OCI-LY7 (cell line): Measurements from ENCODE around the gene PATJ. TPM values are rescaled to one million over a fixed set of nuclear protein-coding genes. Genes with fewer than 3 reads are reported as not detected.

Experiments
- BruUV-seq: library from RNA; stranded (reverse); fragments of 400-500 nt; replicated peaks from 2 replicates; lab custom pipeline; 2021; lab: Mats Ljungman, UMichigan
- CTCF ChIA-PET: fragments of 300-600 bp; sonication (Branson Sonifier 250); formaldehyde crosslinking; loops from one replicate; lab custom pipeline; 2022; ENCODE audit warnings: antibody characterized with exemption; ENCODE audit not compliant: unreplicated experiment; lab: Charles Lee
- POLR2A ChIA-PET: fragments of 300-600 bp; sonication (Branson Sonifier 250); formaldehyde crosslinking; loops from one replicate; lab custom pipeline; 2022; ENCODE audit warnings: antibody characterized with exemption; lab: Charles Lee
- DNase-seq: peaks from one replicate; pipeline ENCODE4 v3.0.0-alpha.2; 2015; ENCODE audit warnings: low spot score
- H2AFZ ChIP-seq: fragments of 200-600 bp; sonication (generic), shearing (Covaris generic); 2 replicates; pipeline ENCODE4 v1.6.1; 2014; ENCODE audit warnings: mild to moderate bottlenecking, antibody characterized with exemption, low read length, moderate library complexity
- H3K27ac ChIP-seq: fragments of 200-600 bp; sonication (generic); 2 replicates; pipeline ENCODE4 v1.5.1; 2014; ENCODE audit warnings: mixed run types, low read depth, mild to moderate bottlenecking, moderate library complexity, low read length, inconsistent platforms; ENCODE audit not compliant: poor library complexity, severe bottlenecking
- H3K36me3 ChIP-seq: fragments of 200-600 bp; sonication (generic); 2 replicates; pipeline ENCODE4 v1.6.1; 2014; ENCODE audit warnings: mild to moderate bottlenecking, antibody characterized with exemption, low read length, moderate library complexity, mixed read lengths; ENCODE audit not compliant: insufficient read depth
- H3K4me1 ChIP-seq: fragments of 200-600 bp; sonication (generic); 2 replicates; pipeline ENCODE4 v1.5.1; 2014; ENCODE audit warnings: mild to moderate bottlenecking, low read length; ENCODE audit not compliant: insufficient read depth, poor library complexity, severe bottlenecking
- H3K4me2 ChIP-seq: fragments of 200-600 bp; sonication (generic); 2 replicates; pipeline ENCODE4 v1.6.1; 2014; ENCODE audit warnings: mild to moderate bottlenecking, low read length
- H3K4me3 ChIP-seq: fragments of 200-600 bp; sonication (generic); 2 replicates; pipeline ENCODE4 v1.5.1; 2014; ENCODE audit warnings: mild to moderate bottlenecking, low read depth, low read length; ENCODE audit not compliant: poor library complexity, severe bottlenecking
- H3K79me2 ChIP-seq: fragments of 200-600 bp; sonication (generic); 2 replicates; pipeline ENCODE4 v1.6.1; 2016; ENCODE audit warnings: low read depth, mild to moderate bottlenecking, low read length, moderate library complexity, mixed read lengths; ENCODE audit not compliant: insufficient read depth
- H3K9me2 ChIP-seq: fragments of 200-600 bp; sonication (generic); 2 replicates; pipeline ENCODE4 v1.6.1; 2016; ENCODE audit warnings: mild to moderate bottlenecking, low read length, mixed read lengths; ENCODE audit not compliant: insufficient read depth
- H3K9me3 ChIP-seq: fragments of 200-600 bp; sonication (generic); 2 replicates; pipeline ENCODE4 v1.6.1; 2014; ENCODE audit warnings: mild to moderate bottlenecking, mixed run types, low read length, mixed read lengths
- H4K20me1 ChIP-seq: fragments of 200-600 bp; sonication (generic); 2 replicates; pipeline ENCODE4 v1.6.1; 2014; ENCODE audit warnings: mild to moderate bottlenecking, antibody characterized with exemption, low read length, moderate library complexity, mixed read lengths; ENCODE audit not compliant: insufficient read depth
- EZH2phosphoT487 ChIP-seq: fragments of 200-600 bp; sonication (generic); IDR thresholded peaks from 2 replicates; pipeline ENCODE4 v1.6.1; 2018; ENCODE audit warnings: low read depth, borderline replicate concordance, mild to moderate bottlenecking, mixed run types, antibody characterized with exemption, low read length, moderate library complexity, mixed read lengths
- intact Hi-C: fragments of 100-400 bp; cut with micrococcal nuclease; formaldehyde crosslinking; loops from one replicate; pipeline ENCODE4 v1.10.0; 2022; ENCODE audit not compliant: unreplicated experiment
- total RNA-seq, 2 experiments: library from RNA; depleted of rRNA in 1 of 2; stranded (reverse); fragments of >200 nt in 1 of 2; shearing (Covaris generic) in 1 of 2; gene quantifications; 2 replicates each; pipeline ENCODE4 v1.2.3, GENCODE V29; 2014 to 2022
- TF ChIP-seq, protein P1 (sequence below): fragments of 200-600 bp; sonication (generic); conservative IDR thresholded peaks from 2 replicates; pipeline ENCODE4 v1.5.1; 2014; ENCODE audit warnings: mild to moderate bottlenecking, antibody characterized with exemption, low read length, moderate library complexity, mixed read lengths

PATJ gene
- total RNA-seq, 2 experiments from 2014 or later = 0.95 to 4.0 TPM

DNA sequence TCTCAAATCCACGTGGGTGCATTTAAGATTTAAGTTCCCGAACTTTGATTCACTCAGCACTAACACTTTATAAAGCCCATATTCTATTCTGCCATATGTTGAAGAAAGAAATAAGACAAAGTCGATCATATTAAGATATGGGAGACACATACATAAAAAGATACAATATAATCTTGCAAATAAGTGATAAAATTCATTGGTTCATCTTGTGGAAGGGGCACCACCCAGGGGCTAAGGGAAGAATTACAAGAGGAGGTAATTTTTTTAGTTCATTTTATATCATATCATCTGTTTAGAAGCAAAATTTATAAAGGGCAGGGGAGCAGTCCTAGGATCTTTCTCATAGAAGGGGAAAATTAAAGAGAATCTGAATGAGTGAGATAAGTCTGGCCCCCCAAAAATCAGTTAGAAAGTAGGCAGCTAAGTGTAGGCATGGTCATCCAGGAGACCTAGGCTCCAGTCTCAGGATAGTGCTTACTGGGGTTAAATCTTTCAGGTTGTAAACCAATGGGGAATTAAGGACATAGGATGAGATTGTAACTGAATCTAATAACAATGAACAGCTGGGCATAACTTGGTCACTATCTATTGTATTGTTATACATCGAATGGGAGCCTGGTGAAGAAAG is 328.2 kb downstream of the PATJ start:
- DNase-seq = no peak
- no TSS peak for BruUV-seq
- no peaks in the 10 kb centered on the region for H3K79me2 ChIP-seq
- ChIA-PET POLR2A (no interaction called here), CTCF (no interaction called here)
- no peaks in the 10 kb centered on the region for H3K36me3 ChIP-seq
- H3K4me3 ChIP-seq = no peak overlapping the region
- no peak overlapping the region for H2AFZ ChIP-seq
- H4K20me1 ChIP-seq = no peaks in the 10 kb centered on the region
- TF ChIP-seq EZH2phosphoT487 = no peak
- TF ChIP-seq, protein P1, sequence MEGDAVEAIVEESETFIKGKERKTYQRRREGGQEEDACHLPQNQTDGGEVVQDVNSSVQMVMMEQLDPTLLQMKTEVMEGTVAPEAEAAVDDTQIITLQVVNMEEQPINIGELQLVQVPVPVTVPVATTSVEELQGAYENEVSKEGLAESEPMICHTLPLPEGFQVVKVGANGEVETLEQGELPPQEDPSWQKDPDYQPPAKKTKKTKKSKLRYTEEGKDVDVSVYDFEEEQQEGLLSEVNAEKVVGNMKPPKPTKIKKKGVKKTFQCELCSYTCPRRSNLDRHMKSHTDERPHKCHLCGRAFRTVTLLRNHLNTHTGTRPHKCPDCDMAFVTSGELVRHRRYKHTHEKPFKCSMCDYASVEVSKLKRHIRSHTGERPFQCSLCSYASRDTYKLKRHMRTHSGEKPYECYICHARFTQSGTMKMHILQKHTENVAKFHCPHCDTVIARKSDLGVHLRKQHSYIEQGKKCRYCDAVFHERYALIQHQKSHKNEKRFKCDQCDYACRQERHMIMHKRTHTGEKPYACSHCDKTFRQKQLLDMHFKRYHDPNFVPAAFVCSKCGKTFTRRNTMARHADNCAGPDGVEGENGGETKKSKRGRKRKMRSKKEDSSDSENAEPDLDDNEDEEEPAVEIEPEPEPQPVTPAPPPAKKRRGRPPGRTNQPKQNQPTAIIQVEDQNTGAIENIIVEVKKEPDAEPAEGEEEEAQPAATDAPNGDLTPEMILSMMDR = peak; percentile 80
- no peak overlapping the region for H3K27ac ChIP-seq
- intact Hi-C loops = no loop called here
- no peaks in the 10 kb centered on the region for H3K4me1 ChIP-seq
- H3K9me2 ChIP-seq = no peaks in the 10 kb centered on the region
- H3K4me2 ChIP-seq = no peak overlapping the region
- no peaks in the 10 kb centered on the region for H3K9me3 ChIP-seq

DNA sequence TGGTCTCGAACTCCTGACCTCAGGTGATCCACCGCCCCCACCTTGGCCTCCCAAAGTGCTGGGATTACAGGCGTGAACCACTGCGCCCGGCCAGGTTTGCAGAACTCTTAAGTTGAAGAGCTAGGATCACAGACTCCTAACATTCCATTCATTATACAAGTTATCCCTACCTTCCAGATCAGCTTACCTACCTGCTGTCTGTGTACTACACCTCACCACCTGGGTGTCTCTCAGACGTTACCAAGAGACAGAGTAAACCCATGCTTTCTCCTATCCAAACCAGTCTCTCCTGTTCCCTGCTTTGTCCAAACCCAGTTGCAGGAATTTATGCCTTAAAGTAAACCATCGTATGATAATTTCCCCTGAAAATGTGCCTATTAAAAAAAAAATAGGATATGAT is 329.4 kb downstream of the PATJ start:
- intact Hi-C loops = no loop called here
- ChIA-PET POLR2A (no interaction called here), CTCF (no interaction called here)

DNA sequence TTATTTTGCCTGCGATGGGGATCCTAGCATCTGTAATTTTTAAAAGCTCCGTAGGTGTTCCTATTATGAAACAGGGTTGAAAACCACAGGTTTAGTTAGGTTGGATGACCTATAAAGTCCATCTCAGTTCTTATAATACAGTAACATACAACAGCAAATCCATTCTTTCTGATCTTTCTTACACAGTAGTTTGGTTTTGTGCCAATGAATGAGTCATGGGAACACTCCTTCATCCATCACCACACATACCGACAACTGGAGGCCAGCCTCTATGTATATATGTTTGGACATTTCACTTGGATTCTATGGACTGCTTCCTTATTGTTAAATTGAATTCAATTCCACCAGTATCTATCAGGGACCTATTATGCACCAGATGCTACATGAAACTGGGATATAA is 334.0 kb downstream of the PATJ start:
- ChIA-PET CTCF (no interaction called here), POLR2A (interaction anchor here (0.5 kb wide), 1 partner anchor 322 kb away, joined by 4 read pairs; no protein-coding TSS in a partner anchor)
- H3K9me2 ChIP-seq = no peaks in the 10 kb centered on the region
- H4K20me1 ChIP-seq = no peaks in the 10 kb centered on the region
- intact Hi-C loops = no loop called here
- H3K4me1 ChIP-seq = no peaks in the 10 kb centered on the region
- no peak overlapping the region for H2AFZ ChIP-seq
- H3K9me3 ChIP-seq = no peaks in the 10 kb centered on the region
- H3K4me2 ChIP-seq = no peak overlapping the region
- H3K27ac ChIP-seq = no peak overlapping the region
- H3K36me3 ChIP-seq = no peaks in the 10 kb centered on the region
- DNase-seq = no peak
- TF ChIP-seq, protein P1 = no peak
- no peak for TF ChIP-seq EZH2phosphoT487
- BruUV-seq = no TSS peak
- no peak overlapping the region for H3K4me3 ChIP-seq
- H3K79me2 ChIP-seq = no peaks in the 10 kb centered on the region

More for the DNA sequence above, 329.4 kb downstream of the PATJ start:
- H3K9me3 ChIP-seq = no peaks in the 10 kb centered on the region
- H3K79me2 ChIP-seq = no peaks in the 10 kb centered on the region
- no peak for DNase-seq
- H4K20me1 ChIP-seq = no peaks in the 10 kb centered on the region
- no TSS peak for BruUV-seq
- H3K27ac ChIP-seq = no peak overlapping the region
- no peaks in the 10 kb centered on the region for H3K36me3 ChIP-seq
- H3K4me1 ChIP-seq = no peaks in the 10 kb centered on the region
- no peak for TF ChIP-seq EZH2phosphoT487
- TF ChIP-seq, protein P1 = no peak
- no peak overlapping the region for H3K4me3 ChIP-seq
- no peak overlapping the region for H2AFZ ChIP-seq
- no peak overlapping the region for H3K4me2 ChIP-seq
- H3K9me2 ChIP-seq = no peaks in the 10 kb centered on the region
